HepG2 (cell line): ENCODE results near the gene CLHC1. TPM values are rescaled to one million over a fixed set of nuclear protein-coding genes. Genes with fewer than 3 reads are reported as not detected.

Experiments used
- ATAC-seq: fragments of 200-7000 bp; cut with Tn5 transposase; 3 replicates; pipeline ENCODE4 v1.9.1; 2020; ENCODE audit warnings: mild to moderate bottlenecking, moderate library complexity
- BruUV-seq: library from RNA; stranded (reverse); fragments of 400-500 nt; replicated peaks from 2 replicates; lab custom pipeline; 2021; lab: Mats Ljungman, UMichigan
- CTCF ChIA-PET: fragments of 300-600 bp; formaldehyde crosslinking; extraction: SDS; loops from one replicate; lab custom pipeline; 2021; ENCODE audit warnings: low total read pairs, inconsistent platforms, low intra/inter-chr PET ratio; lab: Yijun Ruan, JAX
- POLR2A ChIA-PET: fragments of 350-600 bp; sonication (Branson Sonifier 250); formaldehyde crosslinking; loops from one replicate; lab custom pipeline; 2020; ENCODE audit warnings: antibody characterized with exemption, inconsistent platforms; lab: Yijun Ruan, JAX
- DNase-seq: peaks from one replicate; pipeline ENCODE4 v3.0.0-alpha.2; 2015; ENCODE audit warnings: low spot score
- FAIRE-seq: peaks from 3 replicates; lab custom pipeline; 2011; peaks lifted over from hg19 to GRCh38; lab: Jason Lieb, UNC
- H2AFZ ChIP-seq: one replicate; pipeline ENCODE4 v1.6.1; 2011; ENCODE audit warnings: low read length, inconsistent platforms
- H3K27ac ChIP-seq: fragments of 300-600 bp; 3 replicates; pipeline ENCODE4 v1.8.0; 2011; ENCODE audit warnings: mixed run types, mild to moderate bottlenecking, mixed read lengths, low read length, inconsistent platforms; ENCODE audit not compliant: insufficient read depth; ENCODE audit errors: extremely low read length
- H3K27me3 ChIP-seq, 2 experiments: fragments of 200-600 bp in 1 of 2; 2 replicates in 1 of 2; 3 replicates in 1 of 2; pipeline versions ENCODE4 v1.6.0 to v1.8.0; 2011; ENCODE audit warnings: low read length in 2 of 2, mild to moderate bottlenecking in 2 of 2, moderate library complexity in 2 of 2, inconsistent platforms in 1 of 2; ENCODE audit not compliant: insufficient read depth in 2 of 2, control insufficient read depth in 1 of 2
- H3K36me3 ChIP-seq, 2 experiments: fragments of 200-600 bp in 1 of 2; replicated peaks in 1 of 2; 2 replicates in 1 of 2; 3 replicates in 1 of 2; pipeline versions ENCODE4 v1.5.1 to v1.8.0; 2011; ENCODE audit warnings: low read length in 2 of 2, inconsistent platforms in 1 of 2; ENCODE audit not compliant: insufficient read depth in 2 of 2, control insufficient read depth in 1 of 2
- H3K4me1 ChIP-seq: 2 replicates; pipeline ENCODE4 v1.5.1; 2012; ENCODE audit warnings: low read length, inconsistent platforms; ENCODE audit not compliant: insufficient read depth
- H3K4me2 ChIP-seq: 2 replicates; pipeline ENCODE4 v1.6.0; 2011; ENCODE audit warnings: low read depth, low read length, inconsistent platforms
- H3K4me3 ChIP-seq, 3 experiments: fragments of 200-600 bp in 1 of 3; sonication (generic), shearing (Covaris generic) in 1 of 3; replicated peaks in 1 of 3; 2 replicates each; pipeline ENCODE4 v1.5.1; 2011 to 2016; ENCODE audit warnings: low read length in 3 of 3, inconsistent platforms in 2 of 3, low read depth in 2 of 3, mild to moderate bottlenecking in 2 of 3, control low read depth in 1 of 3, mixed read lengths in 1 of 3; ENCODE audit not compliant: insufficient read depth in 1 of 3
- H3K79me2 ChIP-seq: one replicate; pipeline ENCODE4 v1.6.1; 2011; ENCODE audit warnings: low read length, inconsistent platforms; ENCODE audit not compliant: insufficient read depth
- H3K9ac ChIP-seq: 2 replicates; pipeline ENCODE4 v1.6.0; 2011; ENCODE audit warnings: mild to moderate bottlenecking, low read depth, low read length, inconsistent platforms; ENCODE audit not compliant: insufficient read depth
- H3K9me3 ChIP-seq: 2 replicates; pipeline ENCODE4 v1.5.1; 2012; ENCODE audit warnings: mild to moderate bottlenecking, low read length
- H4K20me1 ChIP-seq: 2 replicates; pipeline ENCODE4 v1.6.0; 2011; ENCODE audit warnings: inconsistent platforms, mild to moderate bottlenecking, low read length, moderate library complexity; ENCODE audit not compliant: insufficient read depth
- FOSL1 ChIP-seq: sonication (generic); formaldehyde crosslinking; IDR thresholded peaks from 2 replicates; pipeline ENCODE4 v1.9.0; 2021; ENCODE audit warnings: missing genetic modification reagents, borderline replicate concordance
- KLF13 ChIP-seq: sonication (generic); formaldehyde crosslinking; IDR thresholded peaks from 2 replicates; pipeline ENCODE4 v1.4.0; 2020; ENCODE audit warnings: mild to moderate bottlenecking, missing genetic modification reagents
- KMT2B ChIP-seq: IDR thresholded peaks from 2 replicates; pipeline ENCODE4 v1.6.1; 2016; ENCODE audit warnings: missing genetic modification reagents, missing compliant biosample characterization
- MED8 ChIP-seq: sonication (generic); formaldehyde crosslinking; IDR thresholded peaks from 2 replicates; pipeline ENCODE4 v1.8.1; 2023; ENCODE audit warnings: mild to moderate bottlenecking, missing genetic modification reagents; ENCODE audit not compliant: insufficient replicate concordance
- MLLT10 ChIP-seq: sonication (generic); formaldehyde crosslinking; IDR thresholded peaks from 2 replicates; pipeline ENCODE4 v1.4.0; 2020; ENCODE audit warnings: missing genetic modification reagents
- SRSF4 ChIP-seq: fragments of 200-400 bp; formaldehyde crosslinking; IDR thresholded peaks from one replicate; pipeline ENCODE4 v1.6.1; 2018; ENCODE audit warnings: mild to moderate bottlenecking, low read depth, low read length, moderate library complexity; ENCODE audit not compliant: poor library complexity, severe bottlenecking
- ZBTB1 ChIP-seq: sonication (generic); formaldehyde crosslinking; IDR thresholded peaks from 2 replicates; pipeline ENCODE4 v1.4.0; 2020; ENCODE audit warnings: missing genetic modification reagents, borderline replicate concordance
- ZBTB42 ChIP-seq: sonication (generic); formaldehyde crosslinking; IDR thresholded peaks from 2 replicates; pipeline ENCODE4 v1.5.0; 2020; ENCODE audit warnings: mild to moderate bottlenecking, missing genetic modification reagents
- ZNF224 ChIP-seq: sonication (generic); formaldehyde crosslinking; IDR thresholded peaks from 2 replicates; pipeline ENCODE4 v1.5.0; 2020; ENCODE audit warnings: mild to moderate bottlenecking, missing genetic modification reagents
- ZNF253 ChIP-seq: sonication (generic); formaldehyde crosslinking; IDR thresholded peaks from 2 replicates; pipeline ENCODE4 v1.8.0; 2022; ENCODE audit warnings: mild to moderate bottlenecking, missing genetic modification reagents, borderline replicate concordance
- ZNF547 ChIP-seq: sonication (generic); formaldehyde crosslinking; IDR thresholded peaks from 2 replicates; pipeline ENCODE4 v1.5.1; 2020; ENCODE audit warnings: mild to moderate bottlenecking, missing genetic modification reagents
- WGBS: methylation state at CpG from one replicate; pipeline ENCODE4 v1.1.6; 2017; ENCODE audit warnings: low lambda C conversion rate; 5-methylcytosine and 5-hydroxymethylcytosine counted together
- in situ Hi-C: cut with HindIII; loops from 2 replicates; pipeline ENCODE4 v1.10.0; 2017; ENCODE audit warnings: low pct_unique_long_range_greater_than_20kb; ENCODE audit not compliant: extremely low pct_ligation_motif_present
- intact Hi-C: fragments of 100-400 bp; cut with micrococcal nuclease; formaldehyde crosslinking; loops from one replicate; pipeline ENCODE4 v1.10.0; 2022; ENCODE audit not compliant: unreplicated experiment
- polyA plus RNA-seq, 8 experiments: library from polyadenylated mRNA; depleted of rRNA in 3 of 8; stranded (reverse) in 7 of 8; unstranded in 1 of 8; fragments of >200 nt; fragmentation: Illumina TruSeq in 4 of 8; extraction: Trizol in 4 of 8; gene quantifications; 2 replicates each; pipeline versions ENCODE4 v1.2.1 to v1.2.3, GENCODE V29; 2011 to 2016; ENCODE audit warnings: low read depth in 4 of 8, missing spikeins in 1 of 8, mixed read lengths in 1 of 8; ENCODE audit not compliant: insufficient read depth in 1 of 8
- total RNA-seq, 5 experiments: library from RNA; depleted of rRNA; stranded (reverse); fragments of >200 nt; fragmentation: Illumina TruSeq; extraction: Trizol; gene quantifications; 2 replicates each; pipeline ENCODE4 v1.2.3, GENCODE V29; 2016; ENCODE audit warnings: low read depth in 1 of 5
- TF ChIP-seq, protein P1 (sequence below): sonication (generic); formaldehyde crosslinking; IDR thresholded peaks from 2 replicates; pipeline ENCODE4 v1.5.1; 2020; ENCODE audit warnings: missing genetic modification reagents, mild to moderate bottlenecking, borderline replicate concordance
- TF ChIP-seq, protein P2 (sequence below): sonication (generic); formaldehyde crosslinking; IDR thresholded peaks from 2 replicates; pipeline ENCODE4 v1.9.0; 2021; ENCODE audit warnings: missing genetic modification reagents, borderline replicate concordance
- TF ChIP-seq, protein P3 (sequence below): sonication (generic); formaldehyde crosslinking; IDR thresholded peaks from 2 replicates; pipeline ENCODE4 v1.5.1; 2020; ENCODE audit warnings: mild to moderate bottlenecking, moderate library complexity, missing genetic modification reagents
- TF ChIP-seq, protein P4 (sequence below): sonication (generic); formaldehyde crosslinking; IDR thresholded peaks from 2 replicates; pipeline ENCODE4 v1.8.0; 2022; ENCODE audit warnings: mild to moderate bottlenecking, missing genetic modification reagents, moderate library complexity

Gene CLHC1
- total and polyA plus RNA-seq, 2 of the 13 experiments (the other 11 are each of a cell fraction or from before 2014, with no cell fraction given), result 9.8 to 12.6 TPM

DNA sequence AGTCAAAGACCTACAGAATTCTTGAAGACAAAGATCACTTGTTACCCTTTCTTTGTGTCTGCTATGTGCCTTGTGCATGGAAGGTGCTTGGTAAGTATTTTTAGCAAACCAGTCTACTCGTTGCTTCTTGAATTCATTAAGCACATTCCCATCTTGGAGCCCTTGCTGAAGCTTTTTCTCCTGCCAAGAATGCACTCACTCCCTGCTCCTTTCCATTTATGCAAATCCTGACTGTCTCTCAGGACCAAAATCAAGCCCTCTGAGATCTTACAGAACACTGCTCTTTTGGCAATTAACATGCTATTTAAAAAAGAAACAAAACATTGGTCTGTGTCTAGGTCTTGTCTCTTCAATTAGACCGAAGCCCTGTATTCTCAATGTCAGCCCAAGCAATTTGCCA, 75.8 kb downstream of the CLHC1 start:
- TF ChIP-seq ZBTB42 (CRISPR knock-in tag) (no peak), MLLT10 (CRISPR knock-in tag) (no peak), KMT2B (CRISPR knock-in tag) (no peak), MED8 (CRISPR knock-in tag) (no peak), ZNF253 (CRISPR knock-in tag) (no peak), FOSL1 (CRISPR knock-in tag) (no peak), KLF13 (CRISPR knock-in tag) (no peak), ZNF224 (CRISPR knock-in tag) (no peak), ZBTB1 (CRISPR knock-in tag) (no peak), ZNF547 (CRISPR knock-in tag) (no peak), SRSF4 (no peak)
- TF ChIP-seq, protein P1, sequence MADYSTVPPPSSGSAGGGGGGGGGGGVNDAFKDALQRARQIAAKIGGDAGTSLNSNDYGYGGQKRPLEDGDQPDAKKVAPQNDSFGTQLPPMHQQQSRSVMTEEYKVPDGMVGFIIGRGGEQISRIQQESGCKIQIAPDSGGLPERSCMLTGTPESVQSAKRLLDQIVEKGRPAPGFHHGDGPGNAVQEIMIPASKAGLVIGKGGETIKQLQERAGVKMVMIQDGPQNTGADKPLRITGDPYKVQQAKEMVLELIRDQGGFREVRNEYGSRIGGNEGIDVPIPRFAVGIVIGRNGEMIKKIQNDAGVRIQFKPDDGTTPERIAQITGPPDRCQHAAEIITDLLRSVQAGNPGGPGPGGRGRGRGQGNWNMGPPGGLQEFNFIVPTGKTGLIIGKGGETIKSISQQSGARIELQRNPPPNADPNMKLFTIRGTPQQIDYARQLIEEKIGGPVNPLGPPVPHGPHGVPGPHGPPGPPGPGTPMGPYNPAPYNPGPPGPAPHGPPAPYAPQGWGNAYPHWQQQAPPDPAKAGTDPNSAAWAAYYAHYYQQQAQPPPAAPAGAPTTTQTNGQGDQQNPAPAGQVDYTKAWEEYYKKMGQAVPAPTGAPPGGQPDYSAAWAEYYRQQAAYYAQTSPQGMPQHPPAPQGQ (CRISPR knock-in tag), result no peak
- TF ChIP-seq, protein P2, sequence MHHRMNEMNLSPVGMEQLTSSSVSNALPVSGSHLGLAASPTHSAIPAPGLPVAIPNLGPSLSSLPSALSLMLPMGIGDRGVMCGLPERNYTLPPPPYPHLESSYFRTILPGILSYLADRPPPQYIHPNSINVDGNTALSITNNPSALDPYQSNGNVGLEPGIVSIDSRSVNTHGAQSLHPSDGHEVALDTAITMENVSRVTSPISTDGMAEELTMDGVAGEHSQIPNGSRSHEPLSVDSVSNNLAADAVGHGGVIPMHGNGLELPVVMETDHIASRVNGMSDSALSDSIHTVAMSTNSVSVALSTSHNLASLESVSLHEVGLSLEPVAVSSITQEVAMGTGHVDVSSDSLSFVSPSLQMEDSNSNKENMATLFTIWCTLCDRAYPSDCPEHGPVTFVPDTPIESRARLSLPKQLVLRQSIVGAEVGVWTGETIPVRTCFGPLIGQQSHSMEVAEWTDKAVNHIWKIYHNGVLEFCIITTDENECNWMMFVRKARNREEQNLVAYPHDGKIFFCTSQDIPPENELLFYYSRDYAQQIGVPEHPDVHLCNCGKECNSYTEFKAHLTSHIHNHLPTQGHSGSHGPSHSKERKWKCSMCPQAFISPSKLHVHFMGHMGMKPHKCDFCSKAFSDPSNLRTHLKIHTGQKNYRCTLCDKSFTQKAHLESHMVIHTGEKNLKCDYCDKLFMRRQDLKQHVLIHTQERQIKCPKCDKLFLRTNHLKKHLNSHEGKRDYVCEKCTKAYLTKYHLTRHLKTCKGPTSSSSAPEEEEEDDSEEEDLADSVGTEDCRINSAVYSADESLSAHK, result no peak
- TF ChIP-seq, protein P3, sequence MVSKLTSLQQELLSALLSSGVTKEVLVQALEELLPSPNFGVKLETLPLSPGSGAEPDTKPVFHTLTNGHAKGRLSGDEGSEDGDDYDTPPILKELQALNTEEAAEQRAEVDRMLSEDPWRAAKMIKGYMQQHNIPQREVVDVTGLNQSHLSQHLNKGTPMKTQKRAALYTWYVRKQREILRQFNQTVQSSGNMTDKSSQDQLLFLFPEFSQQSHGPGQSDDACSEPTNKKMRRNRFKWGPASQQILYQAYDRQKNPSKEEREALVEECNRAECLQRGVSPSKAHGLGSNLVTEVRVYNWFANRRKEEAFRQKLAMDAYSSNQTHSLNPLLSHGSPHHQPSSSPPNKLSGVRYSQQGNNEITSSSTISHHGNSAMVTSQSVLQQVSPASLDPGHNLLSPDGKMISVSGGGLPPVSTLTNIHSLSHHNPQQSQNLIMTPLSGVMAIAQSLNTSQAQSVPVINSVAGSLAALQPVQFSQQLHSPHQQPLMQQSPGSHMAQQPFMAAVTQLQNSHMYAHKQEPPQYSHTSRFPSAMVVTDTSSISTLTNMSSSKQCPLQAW, result no peak
- TF ChIP-seq, protein P4, sequence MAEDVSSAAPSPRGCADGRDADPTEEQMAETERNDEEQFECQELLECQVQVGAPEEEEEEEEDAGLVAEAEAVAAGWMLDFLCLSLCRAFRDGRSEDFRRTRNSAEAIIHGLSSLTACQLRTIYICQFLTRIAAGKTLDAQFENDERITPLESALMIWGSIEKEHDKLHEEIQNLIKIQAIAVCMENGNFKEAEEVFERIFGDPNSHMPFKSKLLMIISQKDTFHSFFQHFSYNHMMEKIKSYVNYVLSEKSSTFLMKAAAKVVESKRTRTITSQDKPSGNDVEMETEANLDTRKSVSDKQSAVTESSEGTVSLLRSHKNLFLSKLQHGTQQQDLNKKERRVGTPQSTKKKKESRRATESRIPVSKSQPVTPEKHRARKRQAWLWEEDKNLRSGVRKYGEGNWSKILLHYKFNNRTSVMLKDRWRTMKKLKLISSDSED (CRISPR knock-in tag), result no peak
- no TSS peak for BruUV-seq
- POLR2A ChIA-PET, result no interaction called here
- Histone ChIP-seq H3K27ac (no peak overlapping the region), H3K27me3 (peaks cover 2 to 59% of the 10 kb centered on the region in 2 experiments; a peak in 4 of 5 replicates), H3K9me3 (no peaks in the 10 kb centered on the region), H3K79me2 (no peaks in the 10 kb centered on the region), H3K9ac (no peak overlapping the region), H3K36me3 (no peaks in the 10 kb centered on the region), H3K4me3 (no peak overlapping the region), H4K20me1 (no peaks in the 10 kb centered on the region), H2AFZ (no peak overlapping the region), H3K4me2 (no peak overlapping the region), H3K4me1 (peaks cover 43% of the 10 kb centered on the region)
- CTCF ChIA-PET, result no interaction called here
- WGBS, result 40% methylated on average over 2 of the region's 2 CpGs
- FAIRE-seq (no peak), ATAC-seq (no peak), DNase-seq (no peak)
- intact Hi-C loops, result no loop called here
- in situ Hi-C loops, result no loop called here
